Fibroblast of pulmonary artery (primary cell): ENCODE measurements around the gene ATP8B2.
A peak's percentile ranks its signal among the peaks of the same experiment; 100 is the strongest.

Experiments used
- DNase-seq: peaks from one replicate; pipeline ENCODE4 v3.0.0-alpha.2; 2010; ENCODE audit warnings: low read depth
- H3K4me3 ChIP-seq: replicated peaks from 2 replicates; pipeline ENCODE4 v1.5.1; 2011; ENCODE audit warnings: low read depth, mild to moderate bottlenecking, control low read depth, low read length, moderate library complexity
- TF ChIP-seq, protein P1 (sequence below): IDR thresholded peaks from 2 replicates; pipeline ENCODE4 v1.5.1; 2011; ENCODE audit warnings: mild to moderate bottlenecking, control low read depth, low read length, inconsistent platforms; ENCODE audit errors: missing control alignments

The ATP8B2 gene

DNA sequence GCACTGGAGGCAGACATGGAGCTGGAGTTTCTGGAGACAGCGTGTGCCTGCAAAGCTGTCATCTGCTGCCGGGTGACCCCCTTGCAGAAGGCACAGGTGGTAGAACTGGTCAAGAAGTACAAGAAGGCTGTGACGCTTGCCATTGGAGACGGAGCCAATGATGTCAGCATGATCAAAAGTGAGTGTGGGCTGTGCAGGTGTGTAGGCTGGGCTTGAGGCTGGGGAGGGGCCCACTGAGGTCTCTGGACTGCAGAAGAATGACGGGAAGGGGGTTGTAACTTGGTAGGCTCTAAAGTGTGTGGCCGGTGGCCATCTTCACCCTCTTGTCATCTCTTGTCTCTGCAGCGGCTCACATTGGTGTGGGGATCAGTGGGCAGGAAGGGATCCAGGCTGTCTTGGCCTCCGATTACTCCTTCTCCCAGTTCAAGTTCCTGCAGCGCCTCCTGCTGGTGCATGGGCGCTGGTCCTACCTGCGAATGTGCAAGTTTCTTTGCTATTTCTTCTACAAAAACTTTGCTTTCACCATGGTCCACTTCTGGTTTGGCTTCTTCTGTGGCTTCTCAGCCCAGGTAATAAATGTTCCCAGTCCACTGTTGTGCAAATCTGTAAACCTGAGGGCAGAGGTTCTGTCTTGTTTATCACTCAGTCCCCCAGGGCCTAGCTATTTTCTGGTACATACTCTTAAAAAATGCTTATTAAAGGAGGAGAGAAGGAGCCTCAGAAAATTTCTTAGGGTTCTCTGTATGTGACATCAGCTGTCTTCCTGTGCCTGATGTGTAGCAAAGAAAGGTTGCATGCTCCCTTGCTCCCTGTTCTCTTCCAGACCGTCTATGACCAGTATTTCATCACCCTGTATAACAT, 19.9 kb downstream of the ATP8B2 start:
- H3K4me3 ChIP-seq, result no peak overlapping the region
- TF ChIP-seq, protein P1, sequence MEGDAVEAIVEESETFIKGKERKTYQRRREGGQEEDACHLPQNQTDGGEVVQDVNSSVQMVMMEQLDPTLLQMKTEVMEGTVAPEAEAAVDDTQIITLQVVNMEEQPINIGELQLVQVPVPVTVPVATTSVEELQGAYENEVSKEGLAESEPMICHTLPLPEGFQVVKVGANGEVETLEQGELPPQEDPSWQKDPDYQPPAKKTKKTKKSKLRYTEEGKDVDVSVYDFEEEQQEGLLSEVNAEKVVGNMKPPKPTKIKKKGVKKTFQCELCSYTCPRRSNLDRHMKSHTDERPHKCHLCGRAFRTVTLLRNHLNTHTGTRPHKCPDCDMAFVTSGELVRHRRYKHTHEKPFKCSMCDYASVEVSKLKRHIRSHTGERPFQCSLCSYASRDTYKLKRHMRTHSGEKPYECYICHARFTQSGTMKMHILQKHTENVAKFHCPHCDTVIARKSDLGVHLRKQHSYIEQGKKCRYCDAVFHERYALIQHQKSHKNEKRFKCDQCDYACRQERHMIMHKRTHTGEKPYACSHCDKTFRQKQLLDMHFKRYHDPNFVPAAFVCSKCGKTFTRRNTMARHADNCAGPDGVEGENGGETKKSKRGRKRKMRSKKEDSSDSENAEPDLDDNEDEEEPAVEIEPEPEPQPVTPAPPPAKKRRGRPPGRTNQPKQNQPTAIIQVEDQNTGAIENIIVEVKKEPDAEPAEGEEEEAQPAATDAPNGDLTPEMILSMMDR, result peak; percentile 68
- DNase-seq, result peak; percentile 61

DNA sequence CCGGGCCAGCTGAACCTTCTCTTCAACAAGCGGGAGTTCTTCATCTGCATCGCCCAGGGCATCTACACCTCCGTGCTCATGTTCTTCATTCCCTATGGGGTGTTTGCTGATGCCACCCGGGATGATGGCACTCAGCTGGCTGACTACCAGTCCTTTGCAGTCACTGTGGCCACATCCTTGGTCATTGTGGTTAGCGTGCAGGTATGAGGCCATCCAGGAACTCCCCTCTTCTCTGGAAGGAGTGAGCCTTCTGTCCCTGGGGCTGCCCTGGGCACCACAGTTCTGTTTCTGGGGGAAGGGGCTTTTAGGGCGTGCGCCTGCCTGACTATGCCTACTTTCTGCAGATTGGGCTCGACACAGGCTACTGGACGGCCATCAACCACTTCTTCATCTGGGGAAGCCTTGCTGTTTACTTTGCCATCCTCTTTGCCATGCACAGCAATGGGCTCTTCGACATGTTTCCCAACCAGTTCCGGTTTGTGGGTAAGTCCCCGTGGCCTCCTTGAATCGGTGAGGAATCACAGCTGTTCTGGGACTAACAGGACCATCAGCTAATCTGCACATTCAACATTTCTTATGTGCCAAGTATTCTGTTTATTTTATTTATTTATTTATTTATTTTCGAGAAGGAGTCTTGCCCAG, 21.1 kb downstream of the ATP8B2 start:
- TF ChIP-seq, protein P1, result no peak
- no peak overlapping the region for H3K4me3 ChIP-seq
- DNase-seq, result no peak

- TF ChIP-seq, protein P1, result no peak
- peak; percentile 90 for DNase-seq
- no peak overlapping the region for H3K4me3 ChIP-seq
These were observed 22.6 kb downstream of the ATP8B2 start for GRCh38 chr1:154347961-154348360.

DNA sequence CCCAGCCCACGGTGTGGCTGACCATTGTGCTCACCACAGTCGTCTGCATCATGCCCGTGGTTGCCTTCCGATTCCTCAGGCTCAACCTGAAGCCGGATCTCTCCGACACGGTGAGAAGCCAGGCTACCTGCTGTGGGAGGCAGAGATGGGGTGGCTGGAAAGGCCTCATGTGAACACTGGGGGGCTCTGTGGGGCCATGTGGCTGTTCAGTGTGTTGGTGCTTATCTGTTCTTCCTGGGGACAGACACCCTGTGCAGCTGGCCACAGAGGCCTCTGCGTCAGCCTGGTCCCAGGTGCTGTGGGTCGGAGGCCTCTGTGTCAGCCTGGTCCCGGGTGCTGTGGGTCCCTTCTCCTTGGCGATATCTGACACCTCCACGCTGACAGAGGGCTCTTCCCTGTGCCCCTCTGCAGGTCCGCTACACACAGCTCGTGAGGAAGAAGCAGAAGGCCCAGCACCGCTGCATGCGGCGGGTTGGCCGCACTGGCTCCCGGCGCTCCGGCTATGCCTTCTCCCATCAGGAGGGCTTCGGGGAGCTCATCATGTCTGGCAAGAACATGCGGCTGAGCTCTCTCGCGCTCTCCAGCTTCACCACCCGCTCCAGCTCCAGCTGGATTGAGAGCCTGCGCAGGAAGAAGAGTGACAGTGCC, 23.2 kb downstream of the ATP8B2 start:
- no peak for DNase-seq
- TF ChIP-seq, protein P1, result no peak
- no peak overlapping the region for H3K4me3 ChIP-seq

- no peak for DNase-seq
- H3K4me3 ChIP-seq, result no peak overlapping the region
- TF ChIP-seq, protein P1, result no peak
These were observed 23.8 kb downstream of the ATP8B2 start for GRCh38 chr1:154349121-154349520.

GRCh38 chr1:154350383-154350782, 25.1 kb downstream of the ATP8B2 start:
- TF ChIP-seq, protein P1, result no peak
- H3K4me3 ChIP-seq, result no peak overlapping the region
- DNase-seq, result no peak
